H1 (cell line): ENCODE results near the gene CD37. TPM values are rescaled to one million over a fixed set of nuclear protein-coding genes. Genes with fewer than 3 reads are reported as not detected.

Experiments
- CTCF ChIA-PET: fragments of 300-600 bp; sonication (Branson Sonifier 250); formaldehyde crosslinking; loops from one replicate; lab custom pipeline; 2021; ENCODE audit not compliant: partially characterized antibody; lab: Charles Lee
- POLR2A ChIA-PET: fragments of 300-600 bp; sonication (Branson Sonifier 250); formaldehyde crosslinking; loops from one replicate; lab custom pipeline; 2021; ENCODE audit warnings: inconsistent platforms; ENCODE audit not compliant: partially characterized antibody; lab: Charles Lee
- DNase-seq, 2 experiments: peaks; one replicate each; pipeline versions ENCODE4 v3.0.0 to v3.0.0-alpha.2; 2010 to 2022; ENCODE audit warnings: low spot score in 2 of 2, low read depth in 1 of 2, mixed read lengths in 1 of 2
- FAIRE-seq: peaks from 2 replicates; lab custom pipeline; 2011; peaks lifted over from hg19 to GRCh38; lab: Jason Lieb, UNC
- H2AFZ ChIP-seq: 2 replicates; pipeline ENCODE4 v1.8.1; 2012; ENCODE audit warnings: low read length, inconsistent platforms
- H2AK5ac ChIP-seq: 2 replicates; pipeline ENCODE4 v1.6.1; 2013; ENCODE audit warnings: low read depth, low read length
- H2BK120ac ChIP-seq: replicated peaks from 2 replicates; pipeline ENCODE3; 2013; ENCODE audit warnings: low read depth, low read length, inconsistent platforms
- H2BK12ac ChIP-seq: 2 replicates; pipeline ENCODE4 v1.6.1; 2013; ENCODE audit warnings: low read depth, low read length
- H2BK15ac ChIP-seq: 2 replicates; pipeline ENCODE4 v1.6.1; 2013; ENCODE audit warnings: low read length
- H2BK20ac ChIP-seq: 2 replicates; pipeline ENCODE4 v1.6.1; 2013; ENCODE audit warnings: low read length
- H2BK5ac ChIP-seq: 2 replicates; pipeline ENCODE4 v1.6.1; 2013; ENCODE audit warnings: low read depth, low read length
- H3K14ac ChIP-seq: 2 replicates; pipeline ENCODE4 v1.6.1; 2013; ENCODE audit warnings: inconsistent platforms; ENCODE audit not compliant: insufficient read length
- H3K18ac ChIP-seq: 2 replicates; pipeline ENCODE4 v1.6.1; 2013; ENCODE audit warnings: low read length; ENCODE audit errors: extremely low read depth
- H3K23ac ChIP-seq: 2 replicates; pipeline ENCODE4 v1.6.1; 2013; ENCODE audit warnings: inconsistent platforms; ENCODE audit not compliant: insufficient read length
- H3K23me2 ChIP-seq: 2 replicates; pipeline ENCODE4 v1.6.1; 2013; ENCODE audit warnings: low read depth, low read length
- H3K27ac ChIP-seq: 2 replicates; pipeline ENCODE4 v1.6.1; 2011; ENCODE audit warnings: low read depth, low read length, inconsistent platforms
- H3K27me3 ChIP-seq, 4 experiments: replicated peaks in 1 of 4; 1 replicate in 1 of 4; 2 replicates in 3 of 4; pipeline versions ENCODE4 v1.6.1 to v1.8.1; 2011 to 2013; ENCODE audit warnings: low read length in 3 of 4, mild to moderate bottlenecking in 3 of 4, inconsistent platforms in 2 of 4, mixed read lengths in 2 of 4, moderate library complexity in 1 of 4; ENCODE audit not compliant: control insufficient read depth in 3 of 4, insufficient read depth in 3 of 4; ENCODE audit errors: extremely low read depth in 1 of 4
- H3K36me3 ChIP-seq, 4 experiments: 2 replicates each; pipeline versions ENCODE4 v1.6.1 to v1.8.1; 2011 to 2013; ENCODE audit warnings: mild to moderate bottlenecking in 4 of 4, low read length in 3 of 4, moderate library complexity in 2 of 4, control low read depth in 1 of 4, inconsistent platforms in 1 of 4; ENCODE audit not compliant: insufficient read depth in 4 of 4, control insufficient read depth in 2 of 4
- H3K4ac ChIP-seq: replicated peaks from 2 replicates; pipeline ENCODE3; 2013; ENCODE audit warnings: low read length, low read depth, mixed read lengths, inconsistent platforms; ENCODE audit not compliant: insufficient read length
- H3K4me1 ChIP-seq, 4 experiments: replicated peaks in 1 of 4; 1 replicate in 1 of 4; 2 replicates in 3 of 4; pipeline versions ENCODE4 v1.6.1 to v1.8.1; 2011 to 2013; ENCODE audit warnings: low read length in 3 of 4, inconsistent platforms in 2 of 4, mixed read lengths in 1 of 4; ENCODE audit not compliant: insufficient read depth in 4 of 4, control insufficient read depth in 3 of 4
- H3K4me2 ChIP-seq, 2 experiments: 2 replicates each; pipeline versions ENCODE4 v1.6.1 to v1.8.1; 2011 to 2013; ENCODE audit warnings: low read depth in 2 of 2, low read length in 2 of 2, control low read depth in 1 of 2, inconsistent platforms in 1 of 2, mild to moderate bottlenecking in 1 of 2; ENCODE audit not compliant: insufficient read depth in 1 of 2
- H3K4me3 ChIP-seq, 4 experiments: fragments of 200-600, 300-600 bp in 1 of 4; sonication (generic), shearing (Covaris generic), sonication (Bioruptor Twin) in 1 of 4; 2 replicates each; pipeline versions ENCODE4 v1.5.1 to v1.8.1; 2011 to 2016; ENCODE audit warnings: low read length in 4 of 4, low read depth in 3 of 4, control low read depth in 2 of 4, inconsistent platforms in 2 of 4, mild to moderate bottlenecking in 2 of 4, mixed read lengths in 1 of 4, moderate library complexity in 1 of 4; ENCODE audit not compliant: insufficient read depth in 2 of 4; ENCODE audit errors: extremely low read depth in 1 of 4
- H3K56ac ChIP-seq: replicated peaks from 2 replicates; pipeline ENCODE3; 2013; ENCODE audit warnings: low read depth, mild to moderate bottlenecking, mixed read lengths, low read length, inconsistent platforms; ENCODE audit not compliant: insufficient read length
- H3K79me1 ChIP-seq: 2 replicates; pipeline ENCODE4 v1.6.1; 2013; ENCODE audit warnings: low read depth, low read length, control low read depth
- H3K79me2 ChIP-seq, 2 experiments: 2 replicates each; pipeline versions ENCODE4 v1.6.1 to v1.8.1; 2012 to 2013; ENCODE audit warnings: low read length in 2 of 2, mild to moderate bottlenecking in 2 of 2, inconsistent platforms in 1 of 2; ENCODE audit not compliant: insufficient read depth in 2 of 2, control insufficient read depth in 1 of 2
- H3K9ac ChIP-seq, 4 experiments: replicated peaks in 1 of 4; 1 replicate in 1 of 4; 2 replicates in 3 of 4; pipeline versions ENCODE4 v1.6.1 to v1.8.1; 2011 to 2013; ENCODE audit warnings: low read depth in 3 of 4, low read length in 3 of 4, control low read depth in 2 of 4, mild to moderate bottlenecking in 2 of 4, moderate library complexity in 2 of 4, inconsistent platforms in 1 of 4; ENCODE audit errors: extremely low read depth in 1 of 4
- H3K9me3 ChIP-seq, 2 experiments: 2 replicates each; pipeline versions ENCODE4 v1.6.1 to v1.8.1; 2012 to 2013; ENCODE audit warnings: mild to moderate bottlenecking in 2 of 2, moderate library complexity in 2 of 2, control low read depth in 1 of 2, inconsistent platforms in 1 of 2, low read depth in 1 of 2, low read length in 1 of 2, mixed read lengths in 1 of 2; ENCODE audit not compliant: insufficient read depth in 2 of 2
- H4K20me1 ChIP-seq, 2 experiments: replicated peaks in 1 of 2; 2 replicates each; pipeline versions ENCODE3 to v1.8.1; 2011 to 2013; ENCODE audit warnings: inconsistent platforms in 2 of 2, low read length in 2 of 2, mild to moderate bottlenecking in 1 of 2; ENCODE audit not compliant: insufficient read depth in 2 of 2, control insufficient read depth in 1 of 2
- H4K5ac ChIP-seq: 2 replicates; pipeline ENCODE4 v1.6.1; 2013; ENCODE audit warnings: low read length, low read depth, mixed read lengths, inconsistent platforms; ENCODE audit not compliant: insufficient read length
- H4K8ac ChIP-seq: 2 replicates; pipeline ENCODE4 v1.8.0; 2013; ENCODE audit warnings: mild to moderate bottlenecking, moderate library complexity, low read length, inconsistent platforms; ENCODE audit not compliant: insufficient read depth; ENCODE audit errors: extremely low read depth
- H4K91ac ChIP-seq: replicated peaks from 2 replicates; pipeline ENCODE3; 2013; ENCODE audit warnings: low read length, mixed read lengths, inconsistent platforms; ENCODE audit not compliant: insufficient read length
- ASH2L ChIP-seq: fragments of 200-600, 300-600 bp; sonication (generic); IDR thresholded peaks from one replicate; pipeline ENCODE4 v1.7.1; 2017; ENCODE audit warnings: low read length
- EZH2 ChIP-seq: fragments of 200-600 bp; sonication (generic); IDR thresholded peaks from 2 replicates; pipeline ENCODE4 v1.7.1; 2012; ENCODE audit warnings: low read depth, mild to moderate bottlenecking, moderate library complexity, low read length, inconsistent platforms; ENCODE audit not compliant: severe bottlenecking
- TBP ChIP-seq: IDR thresholded peaks from 2 replicates; pipeline ENCODE4 v1.6.1; 2011; ENCODE audit warnings: low read depth, low read length, improper control_type of control experiment
- WGBS, 2 experiments: shearing (Covaris generic) in 1 of 2; methylation state at CpG; one replicate each; pipeline versions ENCODE4 v1.1.6 to v1.1.7; 2013 to 2015; ENCODE audit warnings: low lambda C conversion rate in 2 of 2, mixed read lengths in 2 of 2, inconsistent platforms in 1 of 2, low coverage in 1 of 2, missing lambda C conversion rate in 1 of 2; ENCODE audit not compliant: insufficient replicate concordance in 2 of 2, insufficient coverage in 1 of 2, insufficient read length in 1 of 2; ENCODE audit errors: extremely low coverage in 1 of 2, missing lambda C conversion rate in 1 of 2; 5-methylcytosine and 5-hydroxymethylcytosine counted together
- polyA plus RNA-seq, 7 experiments: library from polyadenylated mRNA; depleted of rRNA in 3 of 7; stranded (reverse) in 5 of 7; unstranded in 2 of 7; fragments of >200 nt in 5 of 7; fragments of 200-250 nt in 2 of 7; gene quantifications; 1 replicate in 5 of 7; 2 replicates in 1 of 7; 4 replicates in 1 of 7; pipeline versions ENCODE4 v1.2.1 to v1.2.3, GENCODE V29; 2011 to 2013; ENCODE audit warnings: missing spikeins in 2 of 7, mixed read lengths in 2 of 7
- total RNA-seq: library from RNA; stranded (reverse); fragmentation: NEBNext Ultra II Directional; extraction: Animal tissue kit (Norgen Biotek cat#: 25700); gene quantifications from 2 replicates; pipeline ENCODE4 v1.2.1, GENCODE V29; 2021
- TF ChIP-seq, protein P1 (sequence below), 3 experiments: IDR thresholded peaks; 1 replicate in 2 of 3; 2 replicates in 1 of 3; pipeline versions ENCODE4 v1.5.1 to v1.6.1; 2011; ENCODE audit warnings: low read length in 3 of 3, mild to moderate bottlenecking in 3 of 3, inconsistent platforms in 2 of 3, low read depth in 1 of 3, moderate library complexity in 1 of 3; ENCODE audit not compliant: insufficient read depth in 1 of 3; ENCODE audit errors: control extremely low read depth in 1 of 3

Gene CD37
- total and polyA plus RNA-seq, 2 of the 8 experiments (the other 6 are each of a cell fraction or from before 2014, with no cell fraction given) = not detected

DNA sequence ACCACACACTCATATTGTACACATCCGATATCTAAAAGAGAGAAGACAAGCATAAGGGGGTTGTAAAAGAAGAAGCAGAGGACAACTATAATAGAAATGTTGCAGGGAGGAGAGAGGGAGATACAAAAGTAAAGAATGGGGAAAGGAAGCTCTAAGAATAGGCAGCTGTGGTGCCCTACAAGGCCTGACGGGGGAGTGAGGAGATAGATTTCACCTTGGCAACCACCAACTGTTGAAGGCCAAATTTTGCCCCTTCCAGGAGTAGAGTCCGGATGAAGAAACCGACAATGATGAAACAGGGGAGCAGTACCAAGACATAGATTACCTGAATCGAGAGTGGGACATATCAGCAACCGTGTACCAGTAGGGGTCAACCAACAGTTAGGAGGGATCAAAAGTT is 26.1 kb upstream of the CD37 start:
- H3K23ac ChIP-seq = no peak overlapping the region
- no peak overlapping the region for H2AFZ ChIP-seq
- H3K4ac ChIP-seq = no peak overlapping the region
- no peak overlapping the region for H3K18ac ChIP-seq
- H3K9ac ChIP-seq = no peak overlapping the region
- no peaks in the 10 kb centered on the region for H4K20me1 ChIP-seq
- no peak for FAIRE-seq
- no peak overlapping the region for H3K4me2 ChIP-seq
- peak in 1 of 2 experiments; percentile 36 for DNase-seq
- no peak overlapping the region for H2BK12ac ChIP-seq
- TF ChIP-seq EZH2 (no peak), TBP (no peak), ASH2L (no peak)
- TF ChIP-seq, protein P1, sequence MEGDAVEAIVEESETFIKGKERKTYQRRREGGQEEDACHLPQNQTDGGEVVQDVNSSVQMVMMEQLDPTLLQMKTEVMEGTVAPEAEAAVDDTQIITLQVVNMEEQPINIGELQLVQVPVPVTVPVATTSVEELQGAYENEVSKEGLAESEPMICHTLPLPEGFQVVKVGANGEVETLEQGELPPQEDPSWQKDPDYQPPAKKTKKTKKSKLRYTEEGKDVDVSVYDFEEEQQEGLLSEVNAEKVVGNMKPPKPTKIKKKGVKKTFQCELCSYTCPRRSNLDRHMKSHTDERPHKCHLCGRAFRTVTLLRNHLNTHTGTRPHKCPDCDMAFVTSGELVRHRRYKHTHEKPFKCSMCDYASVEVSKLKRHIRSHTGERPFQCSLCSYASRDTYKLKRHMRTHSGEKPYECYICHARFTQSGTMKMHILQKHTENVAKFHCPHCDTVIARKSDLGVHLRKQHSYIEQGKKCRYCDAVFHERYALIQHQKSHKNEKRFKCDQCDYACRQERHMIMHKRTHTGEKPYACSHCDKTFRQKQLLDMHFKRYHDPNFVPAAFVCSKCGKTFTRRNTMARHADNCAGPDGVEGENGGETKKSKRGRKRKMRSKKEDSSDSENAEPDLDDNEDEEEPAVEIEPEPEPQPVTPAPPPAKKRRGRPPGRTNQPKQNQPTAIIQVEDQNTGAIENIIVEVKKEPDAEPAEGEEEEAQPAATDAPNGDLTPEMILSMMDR (IDR thresholded peaks at IDR 0.05; ENCODE audit: control extremely low read depth in 1 of 3, insufficient read depth in 1 of 3, low read depth in 1 of 3, low read length in 3 of 3) = peak in 1 of 3 experiments; percentile 7; a peak in 1 of 4 replicates
- peaks cover 0 to 2% (median 0%) of the 10 kb centered on the region in 4 experiments; a peak in 2 of 8 replicates for H3K36me3 ChIP-seq
- H2BK5ac ChIP-seq = no peak overlapping the region
- H4K91ac ChIP-seq = no peak overlapping the region
- ChIA-PET POLR2A (no interaction called here), CTCF (interaction anchor here (0.7 to 1.2 kb wide), 7 partner anchors 9 to 165 kb away, joined by 3 to 6 read pairs (median 3); partner anchors contain the start of gene FLT3LG)
- H2BK120ac ChIP-seq = no peak overlapping the region
- H2BK20ac ChIP-seq = no peak overlapping the region
- H4K8ac ChIP-seq = no peak overlapping the region
- H3K14ac ChIP-seq = no peak overlapping the region
- H3K56ac ChIP-seq = no peak overlapping the region
- H2BK15ac ChIP-seq = no peak overlapping the region
- no peaks in the 10 kb centered on the region for H3K27me3 ChIP-seq
- no peaks in the 10 kb centered on the region for H3K79me1 ChIP-seq
- H3K9me3 ChIP-seq = no peaks in the 10 kb centered on the region
- H3K79me2 ChIP-seq = no peaks in the 10 kb centered on the region
- H2AK5ac ChIP-seq = no peak overlapping the region
- WGBS, 2 experiments = 88% methylated on average over 6 of the region's 6 CpGs; no CpG with 5 or more reads in 1 of the 2 experiments
- no peaks in the 10 kb centered on the region for H3K4me1 ChIP-seq
- H3K23me2 ChIP-seq = peaks cover 2% of the 10 kb centered on the region; the same call in 1 of the 2 replicates
- H3K27ac ChIP-seq = no peak overlapping the region
- H3K4me3 ChIP-seq = no peak overlapping the region
- H4K5ac ChIP-seq = no peak overlapping the region
